ENCODE results near the gene PARS2. TPM values are rescaled to one million over a fixed set of nuclear protein-coding genes. Genes with fewer than 3 reads are reported as not detected.

Gene PARS2
- total and polyA plus RNA-seq, 2 of the 4 experiments (the other 2 are of a cell fraction), result 3.4 to 6.3 TPM

GRCh38 chr1:54777011-54777410 is 12.7 kb upstream of the PARS2 start:
- Histone ChIP-seq H3K18ac (ENCODE audit: low read depth, low read length) (no peak overlapping the region), H4K8ac (ENCODE audit: low read depth in 2 of 2, low read length in 2 of 2) (no peak overlapping the region), H3K4me2 (ENCODE audit: low read depth, low read length) (no peak overlapping the region), H3K27ac (ENCODE audit: insufficient read depth, low read length) (no peak overlapping the region), H3K4me1 (ENCODE audit: control insufficient read depth, insufficient read depth, low read length) (no peaks in the 10 kb centered on the region; the same call in 1 of the 2 replicates), H3K23ac (ENCODE audit: low read depth, low read length) (no peak overlapping the region), H2BK120ac (ENCODE audit: low read depth, low read length) (no peak overlapping the region), H3K4me3 (ENCODE audit: insufficient read depth, low read depth, low read length) (no peak overlapping the region), H2BK15ac (ENCODE audit: low read depth, low read length) (no peak overlapping the region), H3K9ac (ENCODE audit: low read depth, low read length) (no peak overlapping the region), H2BK20ac (ENCODE audit: low read depth, low read length) (no peak overlapping the region), H3K79me1 (ENCODE audit: low read depth in 1 of 2, low read length in 2 of 2) (no peaks in the 10 kb centered on the region), H3K56ac (ENCODE audit: extremely low read depth, insufficient read depth, low read length) (no peak overlapping the region), H3K4ac (ENCODE audit: low read depth, low read length) (no peak overlapping the region), H4K20me1 (ENCODE audit: insufficient read depth, low read length) (no peaks in the 10 kb centered on the region), H3K9me3 (ENCODE audit: control insufficient read depth, insufficient read depth, low read length) (no peaks in the 10 kb centered on the region), H4K91ac (ENCODE audit: insufficient read depth, low read depth, low read length) (no peak overlapping the region), H3K14ac (replicated peaks; ENCODE audit: low read depth, low read length) (no peak overlapping the region), H2BK5ac (ENCODE audit: low read depth, low read length, poor library complexity, severe bottlenecking) (no peak overlapping the region), H4K5ac (ENCODE audit: low read depth, low read length) (no peak overlapping the region), H2AK9ac (replicated peaks; ENCODE audit: low read depth, low read length, poor library complexity) (no peak overlapping the region), H3K27me3 (ENCODE audit: control insufficient read depth, insufficient read depth, low read length) (peaks cover 50% of the 10 kb centered on the region), H3K9me1 (ENCODE audit: insufficient read depth, low read length) (no peaks in the 10 kb centered on the region), H3K36me3 (ENCODE audit: control insufficient read depth, insufficient read depth, low read length) (no peaks in the 10 kb centered on the region), H2AFZ (replicated peaks; ENCODE audit: low read length, poor library complexity) (no peak overlapping the region), H2AK5ac (ENCODE audit: low read depth, low read length) (no peak overlapping the region)
- DNase-seq, result no peak
- dilution Hi-C loops (cut with HindIII; ENCODE audit: low sequenced_read_pairs, unreplicated experiment), result no loop called here
- no peak for TF ChIP-seq CHD1 (IDR thresholded peaks at IDR 0.05; ENCODE audit: low read depth, low read length)
- TF ChIP-seq FOS (IDR thresholded peaks at IDR 0.05; ENCODE audit: low read depth, low read length), result no peak
- no peak for TF ChIP-seq MAZ (IDR thresholded peaks at IDR 0.05; ENCODE audit: borderline replicate concordance, low read depth, low read length)
- TF ChIP-seq RCOR1 (IDR thresholded peaks at IDR 0.05; ENCODE audit: insufficient replicate concordance, low read length), result no peak
- TF ChIP-seq USF2 (IDR thresholded peaks at IDR 0.05; ENCODE audit: low read depth, low read length), result no peak
- TF ChIP-seq SMC3 (IDR thresholded peaks at IDR 0.05; ENCODE audit: low read depth, low read length), result no peak
- TF ChIP-seq MAFK (IDR thresholded peaks at IDR 0.05; ENCODE audit: low read depth, low read length), result no peak
- TF ChIP-seq RFX5 (IDR thresholded peaks at IDR 0.05; ENCODE audit: low read depth, low read length), result no peak
- no peak for TF ChIP-seq CEBPB (IDR thresholded peaks at IDR 0.05; ENCODE audit: low read depth, low read length)
- TF ChIP-seq ELK1 (IDR thresholded peaks at IDR 0.05; ENCODE audit: borderline replicate concordance, low read depth, low read length), result no peak
- TF ChIP-seq POLR2A (IDR thresholded peaks at IDR 0.05; ENCODE audit: low read depth, low read length), result no peak
- TF ChIP-seq MXI1 (IDR thresholded peaks at IDR 0.05; ENCODE audit: borderline replicate concordance, low read depth, low read length), result no peak
- TF ChIP-seq BHLHE40 (IDR thresholded peaks at IDR 0.05; ENCODE audit: low read depth, low read length), result no peak
- no peak for TF ChIP-seq CTCF (conservative IDR thresholded peaks at IDR 0.05; ENCODE audit: low read depth, low read length)
- TF ChIP-seq NFE2L2 (IDR thresholded peaks at IDR 0.05; ENCODE audit: low read depth, low read length), result no peak
- TF ChIP-seq RAD21 (IDR thresholded peaks at IDR 0.05; ENCODE audit: low read length), result no peak
- no peak for ATAC-seq (ENCODE audit: low read depth)
- no CpG with 5 or more reads among the region's 4 CpGs for WGBS, 2 experiments (ENCODE audit: extremely low coverage in 2 of 2, insufficient read length in 1 of 2)
- ChIA-PET CTCF (interaction anchor here (0.6 kb wide), 1 partner anchor 33 kb away, joined by 4 read pairs; no protein-coding TSS in a partner anchor), POLR2A (ENCODE audit: unreplicated experiment) (no interaction called here)
- intact Hi-C loops (cut with micrococcal nuclease), result no loop called here
- in situ Hi-C loops (cut with MboI; ENCODE audit: low sequenced_read_pairs), result loop anchor here (25.0 kb wide), 1 partner anchor 915 kb away; no protein-coding TSS in a partner anchor
- BruUV-seq (replicated peaks), result no TSS peak
